Type B pancreatic cell (in vitro differentiated cells): ENCODE data around the gene C22orf39. TPM values are rescaled to one million over a fixed set of nuclear protein-coding genes. Genes with fewer than 3 reads are reported as not detected.

Experiments used
- DNase-seq: peaks from one replicate; pipeline ENCODE4 v3.0.0; 2021; ENCODE audit warnings: mixed read lengths; ENCODE audit not compliant: unreplicated experiment; ENCODE audit errors: extremely low spot score
- H3K27ac Mint-ChIP-seq: 2 replicates; pipeline ENCODE4 v1.8.0; 2021; ENCODE audit warnings: mild to moderate bottlenecking, mixed read lengths
- H3K27me3 Mint-ChIP-seq: 2 replicates; pipeline ENCODE4 v1.8.0; 2021; ENCODE audit warnings: mixed read lengths
- H3K36me3 Mint-ChIP-seq: 2 replicates; pipeline ENCODE4 v1.8.0; 2021; ENCODE audit warnings: mixed read lengths
- H3K4me1 Mint-ChIP-seq: one replicate; pipeline ENCODE4 v1.8.0; 2021; ENCODE audit warnings: mixed read lengths; ENCODE audit not compliant: unreplicated experiment
- H3K4me3 Mint-ChIP-seq: 2 replicates; pipeline ENCODE4 v1.8.0; 2021; ENCODE audit warnings: mild to moderate bottlenecking, mixed read lengths
- H3K9me3 Mint-ChIP-seq: 2 replicates; pipeline ENCODE4 v1.8.0; 2021; ENCODE audit warnings: mixed read lengths
- total RNA-seq: library from RNA; stranded (reverse); gene quantifications from 2 replicates; pipeline ENCODE4 v1.2.1, GENCODE V29; 2021; ENCODE audit warnings: low replicate concordance
- TF ChIP-seq, protein P1 (sequence below): fragments of 200-600 bp; sonication (generic); conservative IDR thresholded peaks from 2 replicates; pipeline ENCODE4 v1.5.0; 2021; ENCODE audit warnings: antibody characterized with exemption, mild to moderate bottlenecking

C22orf39 gene
- total RNA-seq, 1 donor from 2014 or later: 30.3 TPM

DNA sequence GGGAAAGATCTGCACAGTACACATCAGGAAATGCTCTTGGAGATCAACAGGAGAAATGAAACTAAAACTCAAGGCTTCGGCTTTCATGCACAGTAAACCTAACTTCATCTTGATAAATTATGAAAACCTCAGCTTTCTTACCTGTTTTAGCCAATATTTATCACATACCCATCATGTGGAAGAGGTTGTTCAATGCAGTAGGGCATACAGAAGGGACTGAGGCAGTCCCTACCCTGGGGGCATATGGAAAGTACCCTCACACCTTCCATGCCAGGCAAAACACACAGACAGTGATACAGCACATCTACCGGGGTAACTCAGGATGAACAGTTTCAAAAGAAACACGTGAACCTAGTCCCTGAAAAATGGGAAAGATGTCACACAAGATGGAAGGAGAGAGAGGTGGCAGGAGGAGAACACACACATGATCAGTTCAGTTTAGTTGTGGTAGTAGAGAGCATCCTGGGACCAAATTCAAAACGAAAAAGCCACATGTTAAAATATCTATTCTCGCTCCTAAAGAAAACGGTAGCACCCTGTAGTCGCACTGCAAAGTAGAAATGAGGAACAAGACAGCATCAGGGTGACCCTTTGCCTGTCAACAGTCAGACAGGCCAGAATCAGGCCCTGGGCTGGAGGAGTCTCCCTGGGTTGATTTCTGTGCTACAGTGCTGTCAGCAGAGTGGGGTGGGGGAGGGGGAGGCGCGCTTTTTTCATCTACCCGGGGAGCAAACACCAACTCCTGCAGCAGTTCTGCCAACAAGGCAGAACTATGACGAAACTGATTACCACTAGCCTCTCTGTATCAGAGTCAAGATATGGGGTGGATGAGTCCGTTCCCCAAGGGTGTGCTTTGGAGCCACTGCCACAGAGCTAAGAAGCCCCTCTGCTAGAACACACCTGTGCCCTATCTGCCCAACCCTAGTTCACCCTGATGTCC, 17.3 kb downstream of the C22orf39 start:
- Mint-ChIP-seq H3K27ac (peak overlapping the region; percentile 84), H3K4me3 (peak overlapping the region; percentile 90), H3K4me1 (peaks cover 26% of the 10 kb centered on the region), H3K27me3 (no peaks in the 10 kb centered on the region), H3K9me3 (no peaks in the 10 kb centered on the region), H3K36me3 (peaks cover 9% of the 10 kb centered on the region)
- TF ChIP-seq, protein P1, sequence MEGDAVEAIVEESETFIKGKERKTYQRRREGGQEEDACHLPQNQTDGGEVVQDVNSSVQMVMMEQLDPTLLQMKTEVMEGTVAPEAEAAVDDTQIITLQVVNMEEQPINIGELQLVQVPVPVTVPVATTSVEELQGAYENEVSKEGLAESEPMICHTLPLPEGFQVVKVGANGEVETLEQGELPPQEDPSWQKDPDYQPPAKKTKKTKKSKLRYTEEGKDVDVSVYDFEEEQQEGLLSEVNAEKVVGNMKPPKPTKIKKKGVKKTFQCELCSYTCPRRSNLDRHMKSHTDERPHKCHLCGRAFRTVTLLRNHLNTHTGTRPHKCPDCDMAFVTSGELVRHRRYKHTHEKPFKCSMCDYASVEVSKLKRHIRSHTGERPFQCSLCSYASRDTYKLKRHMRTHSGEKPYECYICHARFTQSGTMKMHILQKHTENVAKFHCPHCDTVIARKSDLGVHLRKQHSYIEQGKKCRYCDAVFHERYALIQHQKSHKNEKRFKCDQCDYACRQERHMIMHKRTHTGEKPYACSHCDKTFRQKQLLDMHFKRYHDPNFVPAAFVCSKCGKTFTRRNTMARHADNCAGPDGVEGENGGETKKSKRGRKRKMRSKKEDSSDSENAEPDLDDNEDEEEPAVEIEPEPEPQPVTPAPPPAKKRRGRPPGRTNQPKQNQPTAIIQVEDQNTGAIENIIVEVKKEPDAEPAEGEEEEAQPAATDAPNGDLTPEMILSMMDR: no peak
- DNase-seq: no peak

DNA sequence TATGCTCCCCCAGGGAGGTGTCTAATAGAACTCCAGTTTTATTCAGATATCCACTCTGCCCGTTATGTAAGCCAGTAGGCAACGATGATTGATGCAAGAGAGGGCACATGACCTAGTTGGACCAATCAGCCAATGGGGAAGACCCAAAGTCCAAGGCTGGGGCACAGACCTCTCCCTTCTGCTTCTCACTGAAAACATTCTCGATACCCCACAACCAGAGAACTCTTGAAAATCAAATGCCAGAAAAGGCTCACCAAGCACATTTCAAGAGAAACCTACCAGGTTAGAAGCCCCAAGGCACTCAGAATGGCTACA, 23.4 kb downstream of the C22orf39 start:
- TF ChIP-seq, protein P1: no peak
- H3K4me1 Mint-ChIP-seq: peaks cover 26% of the 10 kb centered on the region
- no peak overlapping the region for H3K4me3 Mint-ChIP-seq
- DNase-seq: no peak
- H3K9me3 Mint-ChIP-seq: no peaks in the 10 kb centered on the region
- H3K36me3 Mint-ChIP-seq: peaks cover 9% of the 10 kb centered on the region
- no peaks in the 10 kb centered on the region for H3K27me3 Mint-ChIP-seq
- no peak overlapping the region for H3K27ac Mint-ChIP-seq

DNA sequence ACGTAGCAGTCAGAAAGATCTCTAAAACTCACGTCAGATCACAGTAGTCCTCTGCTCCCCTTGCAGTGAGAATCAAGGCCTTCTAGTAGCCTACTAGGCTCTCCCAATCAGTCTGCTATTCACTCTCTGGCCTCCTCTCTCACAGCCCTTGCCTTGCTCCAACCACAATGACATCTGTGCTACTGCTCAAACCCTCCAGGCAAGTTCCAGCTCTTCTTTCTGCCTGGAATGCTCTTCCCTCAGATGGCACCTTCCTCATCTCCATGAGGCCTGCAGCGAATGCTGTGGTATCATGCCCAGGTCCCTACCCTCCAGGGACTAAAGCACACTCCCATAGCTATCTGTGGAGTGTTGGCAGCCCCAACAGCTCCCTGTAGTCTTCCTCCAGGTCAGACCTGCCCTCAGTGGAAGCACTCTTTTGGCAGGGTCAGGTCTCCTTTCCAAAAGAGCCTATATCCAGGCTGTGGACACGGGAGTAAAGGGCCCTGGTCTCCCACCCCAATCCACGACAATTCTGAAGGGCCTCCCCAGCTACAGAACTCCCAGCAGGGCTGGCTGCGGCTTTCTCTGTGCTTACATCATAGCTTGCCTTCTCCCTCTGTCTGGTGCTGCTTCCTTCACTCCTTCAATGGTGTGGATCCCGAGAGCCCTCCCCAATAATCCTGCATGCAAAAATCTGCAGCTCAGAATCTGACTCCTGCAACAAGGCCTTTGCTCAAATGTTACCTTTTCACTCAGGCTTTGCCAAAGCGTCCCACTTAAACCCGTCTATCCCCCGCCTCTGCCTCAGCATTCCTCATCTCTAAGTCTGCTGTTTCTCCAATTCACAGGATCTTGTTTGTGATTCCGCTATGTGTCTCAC, 24.8 kb downstream of the C22orf39 start:
- no peaks in the 10 kb centered on the region for H3K9me3 Mint-ChIP-seq
- DNase-seq: no peak
- TF ChIP-seq, protein P1: no peak
- H3K27me3 Mint-ChIP-seq: no peaks in the 10 kb centered on the region
- peaks cover 17% of the 10 kb centered on the region for H3K4me1 Mint-ChIP-seq
- peaks cover 4% of the 10 kb centered on the region for H3K36me3 Mint-ChIP-seq
- H3K27ac Mint-ChIP-seq: no peak overlapping the region
- H3K4me3 Mint-ChIP-seq: no peak overlapping the region

DNA sequence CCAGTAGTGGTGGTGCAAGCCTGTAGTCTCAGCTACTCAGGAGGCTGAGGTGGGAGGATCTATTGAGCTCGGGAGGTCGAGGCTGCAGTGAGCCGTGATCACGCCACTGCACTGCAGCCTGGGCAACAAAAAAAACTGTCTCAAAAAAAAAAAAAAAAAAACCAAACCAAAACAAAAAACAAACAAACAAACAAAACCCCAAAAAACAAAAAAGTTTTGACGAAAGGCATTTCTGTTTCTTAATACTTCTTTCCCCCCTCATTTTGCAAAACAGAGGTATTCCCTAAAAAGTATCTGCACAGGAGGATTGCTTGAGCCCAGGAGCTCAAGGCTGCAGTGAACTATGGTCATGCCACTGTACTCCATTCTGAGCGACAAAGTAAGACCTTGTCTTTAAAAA, 27.2 kb downstream of the C22orf39 start:
- TF ChIP-seq, protein P1: no peak
- Mint-ChIP-seq H3K27ac (no peak overlapping the region), H3K4me3 (no peak overlapping the region), H3K9me3 (peaks cover 3% of the 10 kb centered on the region), H3K27me3 (no peaks in the 10 kb centered on the region), H3K36me3 (peaks cover 4% of the 10 kb centered on the region), H3K4me1 (peaks cover 17% of the 10 kb centered on the region)
- no peak for DNase-seq

DNA sequence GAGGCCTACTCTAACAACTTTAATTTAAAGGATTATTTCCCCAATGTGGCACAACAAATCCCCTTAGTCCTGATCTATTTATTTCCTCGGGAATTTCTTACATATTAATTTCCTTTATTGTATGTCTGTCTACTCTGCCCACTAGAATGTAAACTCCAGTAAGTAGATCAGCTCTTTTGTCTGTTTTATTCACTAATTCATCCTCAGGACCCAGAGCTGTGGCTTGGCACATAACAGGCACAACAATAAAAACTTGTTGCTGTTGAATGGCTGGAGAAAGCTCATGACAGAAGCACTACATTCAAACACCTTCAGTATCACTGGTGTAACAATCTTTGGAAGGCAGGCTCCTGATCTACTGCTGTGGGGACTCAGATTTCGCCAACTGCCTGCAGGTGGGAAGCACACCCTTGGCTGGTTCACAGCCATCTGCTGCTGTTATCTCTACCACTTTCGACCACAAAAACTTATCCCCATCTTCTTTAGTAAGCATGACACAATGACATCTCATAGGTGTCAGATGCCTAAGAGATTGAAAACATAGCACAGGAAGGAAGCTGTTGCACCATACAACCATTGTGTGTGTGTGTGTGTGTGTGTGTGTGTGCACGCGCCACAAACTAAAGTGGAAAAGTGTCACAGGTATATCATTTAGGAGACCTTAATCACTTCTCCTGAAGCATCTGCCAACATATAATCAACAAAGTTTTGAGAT, 27.9 kb downstream of the C22orf39 start:
- H3K9me3 Mint-ChIP-seq: peaks cover 3% of the 10 kb centered on the region
- H3K4me1 Mint-ChIP-seq: peaks cover 17% of the 10 kb centered on the region
- H3K4me3 Mint-ChIP-seq: no peak overlapping the region
- H3K36me3 Mint-ChIP-seq: peaks cover 4% of the 10 kb centered on the region
- no peak for DNase-seq
- H3K27me3 Mint-ChIP-seq: no peaks in the 10 kb centered on the region
- no peak overlapping the region for H3K27ac Mint-ChIP-seq
- TF ChIP-seq, protein P1: no peak
